IPS-18c (cell line): ENCODE measurements around the gene CCDC61.

ENCODE experiments used
- H3K4me3 ChIP-seq: 2 replicates; pipeline ENCODE4 v1.7.0; 2013; ENCODE audit warnings: low read depth, mild to moderate bottlenecking, low read length, moderate library complexity; ENCODE audit not compliant: insufficient read depth
- H3K9me3 ChIP-seq: one replicate; pipeline ENCODE4 v1.6.1; 2013; ENCODE audit warnings: mild to moderate bottlenecking, low read length, moderate library complexity; ENCODE audit not compliant: control insufficient read depth, insufficient read depth

Gene CCDC61

DNA sequence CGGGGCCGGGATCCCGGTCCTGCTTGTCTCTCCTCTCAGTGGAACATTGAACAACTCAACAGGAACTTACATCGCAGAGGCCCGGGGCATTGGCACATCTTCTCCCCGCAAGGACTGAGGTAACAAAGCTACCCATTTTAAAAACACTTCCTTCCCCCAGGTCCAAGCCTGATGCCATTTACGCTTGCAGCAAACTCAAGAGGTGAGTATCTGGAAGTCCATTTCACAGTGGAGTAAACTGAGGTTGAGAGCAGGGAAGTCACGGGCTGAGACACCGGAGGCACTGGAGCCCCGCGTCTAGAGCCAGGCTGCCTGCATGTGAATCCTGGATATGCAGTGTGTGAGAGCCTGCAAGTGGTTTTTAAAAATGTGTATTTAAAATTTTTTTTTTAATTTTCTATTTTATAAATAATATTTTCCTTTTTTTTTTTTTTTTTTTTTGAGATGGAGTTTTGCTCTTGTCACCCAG is 28.1 kb downstream of the CCDC61 start:
- no peaks in the 10 kb centered on the region for H3K9me3 ChIP-seq
- H3K4me3 ChIP-seq = no peak overlapping the region

GRCh38 chr19:46025835-46026234 is 30.6 kb downstream of the CCDC61 start:
- Histone ChIP-seq H3K9me3 (no peaks in the 10 kb centered on the region), H3K4me3 (no peak overlapping the region)

- H3K9me3 ChIP-seq = no peaks in the 10 kb centered on the region
- H3K4me3 ChIP-seq = no peak overlapping the region
Measured at GRCh38 chr19:46030812-46031550, 35.7 kb downstream of the CCDC61 start.

DNA sequence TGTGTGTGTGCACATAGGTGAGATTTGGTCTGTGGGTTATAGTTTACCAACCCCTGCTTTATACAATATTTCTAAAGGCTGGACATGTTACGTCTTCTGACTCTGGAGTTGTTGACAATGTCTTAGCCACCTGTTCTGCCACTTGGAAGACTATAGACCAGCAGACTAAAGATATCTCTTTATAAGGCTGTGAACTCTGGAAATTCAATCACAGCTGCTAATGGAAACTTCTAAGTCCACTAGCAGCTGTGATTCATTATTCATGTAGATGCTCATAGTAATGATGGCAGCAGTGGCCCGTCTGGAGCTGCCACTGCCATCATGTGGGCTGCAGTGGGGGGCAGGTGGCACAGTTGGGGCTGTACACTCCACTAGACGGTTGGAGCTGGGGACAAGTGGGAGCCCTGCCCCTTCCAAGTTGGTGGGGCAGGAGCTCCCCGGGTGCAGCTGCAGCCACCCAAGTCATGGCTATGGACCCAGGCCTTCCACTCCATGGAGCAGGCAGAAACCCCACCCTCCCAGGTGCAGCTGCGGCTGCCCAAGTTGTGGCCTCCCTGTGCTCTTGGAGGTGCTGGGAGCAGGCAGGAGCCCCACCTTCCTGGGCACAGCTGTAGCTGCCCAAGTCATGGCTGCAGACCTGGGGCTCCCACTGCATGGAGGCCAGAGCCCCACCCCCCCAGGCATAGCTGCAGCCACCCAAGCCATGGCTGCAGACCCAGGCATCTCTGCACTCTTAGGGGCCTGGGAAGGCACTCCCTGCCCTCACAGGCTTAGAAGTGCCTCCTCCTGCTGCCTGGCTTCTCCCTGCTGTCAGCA is 36.7 kb downstream of the CCDC61 start:
- Histone ChIP-seq H3K9me3 (no peaks in the 10 kb centered on the region), H3K4me3 (no peak overlapping the region)

DNA sequence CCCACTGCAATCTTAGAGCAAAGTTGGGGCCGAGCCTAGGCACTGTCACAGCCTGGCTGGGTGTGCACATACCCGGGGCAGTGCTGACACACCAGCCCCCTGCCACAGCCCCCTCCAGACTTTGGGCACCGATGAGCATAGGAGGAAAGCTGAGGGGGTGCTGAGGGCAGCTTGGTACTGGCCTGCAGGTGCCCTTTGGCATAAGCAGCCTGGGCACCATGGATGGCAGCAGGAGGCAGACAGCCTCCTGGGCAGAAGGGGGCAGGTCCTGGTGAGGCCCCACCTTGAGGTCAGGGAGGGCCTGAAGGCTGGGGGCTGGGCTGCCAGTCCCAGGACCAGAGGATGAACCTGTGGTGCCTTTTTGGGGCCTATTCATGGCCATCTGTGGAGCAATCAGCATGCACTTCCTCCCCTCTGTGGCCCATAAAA is 37.3 kb downstream of the CCDC61 start:
- Histone ChIP-seq H3K4me3 (no peak overlapping the region), H3K9me3 (no peaks in the 10 kb centered on the region)

GRCh38 chr19:46033401-46033800 is 38.1 kb downstream of the CCDC61 start:
- Histone ChIP-seq H3K4me3 (no peak overlapping the region), H3K9me3 (no peaks in the 10 kb centered on the region)

GRCh38 chr19:46035546-46035945 is 40.3 kb downstream of the CCDC61 start:
- Histone ChIP-seq H3K4me3 (no peak overlapping the region), H3K9me3 (no peaks in the 10 kb centered on the region)

DNA sequence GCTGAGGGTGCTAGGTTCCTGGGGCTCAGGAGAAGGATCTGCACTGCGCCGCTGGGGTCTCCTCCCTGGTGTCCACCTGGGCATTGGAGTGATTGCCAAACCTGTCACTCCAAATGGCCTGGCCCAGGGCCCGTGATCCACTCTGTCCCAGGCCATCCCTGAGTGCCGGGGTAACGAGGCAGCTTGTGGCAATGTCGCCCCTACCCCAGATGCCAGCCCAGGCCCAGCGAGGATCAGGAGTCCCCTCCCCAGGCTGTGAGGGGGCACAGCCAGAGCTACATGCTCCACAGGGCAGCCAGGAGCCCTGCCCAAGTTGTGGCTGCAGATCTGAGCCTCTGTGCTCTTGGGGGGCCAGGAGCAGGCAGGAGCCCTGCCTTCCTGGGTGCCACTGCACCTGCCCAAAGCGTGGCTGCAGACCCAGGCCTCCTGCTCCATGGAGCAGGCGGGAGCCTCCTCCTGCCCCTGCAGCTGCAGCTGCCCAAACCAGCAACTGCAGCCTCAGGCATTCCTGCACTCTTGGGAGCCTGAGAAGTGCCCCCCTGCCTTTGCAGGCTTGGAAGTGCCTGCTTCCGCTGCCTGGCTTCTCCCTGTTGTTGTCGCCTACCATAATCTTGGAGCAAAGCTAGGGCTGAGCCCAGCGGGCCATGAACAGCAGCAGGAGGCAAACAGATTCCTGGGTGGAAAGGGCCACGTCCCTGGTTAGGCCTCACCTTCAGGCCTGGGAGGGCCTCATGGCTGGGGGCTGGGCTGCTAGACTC is 40.9 kb downstream of the CCDC61 start:
- Histone ChIP-seq H3K4me3 (no peak overlapping the region), H3K9me3 (peaks cover 3% of the 10 kb centered on the region)

GRCh38 chr19:46036744-46037128 is 41.5 kb downstream of the CCDC61 start:
- no peak overlapping the region for H3K4me3 ChIP-seq
- H3K9me3 ChIP-seq = peaks cover 4% of the 10 kb centered on the region

- no peak overlapping the region for H3K4me3 ChIP-seq
- H3K9me3 ChIP-seq = peaks cover 7% of the 10 kb centered on the region
Measured at GRCh38 chr19:46040125-46040524, 44.9 kb downstream of the CCDC61 start.

DNA sequence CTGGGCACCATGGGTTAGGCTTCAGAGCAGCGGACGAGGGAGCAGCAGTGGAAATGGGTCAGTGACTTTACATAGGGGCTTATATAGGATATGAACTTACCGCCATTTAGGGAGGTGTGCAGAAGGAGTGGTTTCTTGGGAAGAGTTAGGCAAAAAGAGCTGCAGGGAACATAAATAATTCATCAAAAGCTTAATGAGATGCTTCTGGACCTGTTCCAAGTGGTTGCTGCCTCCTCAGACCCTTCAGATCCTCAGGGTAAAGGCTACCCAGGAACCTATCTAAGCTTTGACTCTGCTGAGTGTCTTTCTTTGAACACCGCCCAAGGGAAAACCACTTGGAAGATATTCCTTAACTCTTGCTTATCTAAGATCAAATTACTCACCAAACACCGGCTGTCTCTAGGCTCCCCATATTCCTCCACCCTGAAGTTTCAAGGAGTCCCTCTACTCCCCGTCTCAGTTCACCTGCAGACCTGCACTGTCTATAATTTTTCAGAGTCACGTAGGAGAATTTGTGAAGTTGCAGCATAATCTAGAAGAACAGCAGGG is 45.8 kb downstream of the CCDC61 start, which contains the start of gene IGFL4:
IGFL4 (minus strand) TSS at position 51 of the 549 bp plus-strand sequence; CDS start at position 11, 40 bp downstream.
- Histone ChIP-seq H3K9me3 (peaks cover 7% of the 10 kb centered on the region), H3K4me3 (no peak within 1 kb of the TSS)

GRCh38 chr19:46042252-46042883 is 47.1 kb downstream of the CCDC61 start:
- Histone ChIP-seq H3K9me3 (peaks cover 7% of the 10 kb centered on the region), H3K4me3 (no peak overlapping the region)

GRCh38 chr19:46043519-46043918 is 48.3 kb downstream of the CCDC61 start:
- Histone ChIP-seq H3K4me3 (no peak overlapping the region), H3K9me3 (peaks cover 9% of the 10 kb centered on the region)

DNA sequence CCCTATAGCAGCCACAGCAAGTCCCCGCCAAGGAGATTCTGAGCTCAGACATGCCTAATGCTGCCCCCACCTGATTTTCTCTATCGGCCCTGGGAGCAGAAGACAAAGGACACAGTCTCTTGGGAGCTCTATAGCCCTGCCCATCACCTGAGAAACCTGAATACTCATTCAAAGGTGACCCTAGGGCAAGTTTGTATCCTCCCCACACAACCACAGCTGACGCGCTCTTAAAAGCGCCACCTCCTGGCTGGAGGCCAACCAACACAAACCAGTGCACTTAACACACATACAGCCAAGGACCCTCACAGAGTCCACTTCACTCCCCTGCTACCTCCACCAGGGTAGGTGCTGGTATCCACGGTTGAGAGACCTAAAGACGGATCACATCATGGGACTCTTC is 54.3 kb downstream of the CCDC61 start:
- peak overlapping the region; percentile 20; the same call in 1 of the 2 replicates for H3K4me3 ChIP-seq
- H3K9me3 ChIP-seq = peaks cover 4% of the 10 kb centered on the region

DNA sequence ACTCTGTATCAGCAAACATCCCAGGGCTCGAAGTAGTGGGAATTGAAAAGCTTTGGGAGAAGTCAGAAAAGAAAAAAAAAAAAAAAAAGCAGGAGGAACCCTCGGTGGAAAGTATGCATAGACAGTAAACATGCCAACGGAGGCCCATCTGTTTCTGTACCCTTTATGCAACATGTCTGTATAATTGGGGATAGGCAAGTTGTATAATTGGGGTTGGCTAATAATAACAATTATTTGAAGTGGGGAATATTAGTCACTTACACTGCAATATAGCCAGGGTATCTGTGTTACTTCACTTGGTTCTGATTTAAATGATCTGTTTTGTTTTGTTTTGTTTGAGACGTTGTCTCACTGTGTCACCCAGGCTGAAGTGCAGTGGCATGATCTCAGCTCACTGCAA is 57.6 kb downstream of the CCDC61 start:
- no peak overlapping the region for H3K4me3 ChIP-seq
- H3K9me3 ChIP-seq = peaks cover 4% of the 10 kb centered on the region

- Histone ChIP-seq H3K4me3 (no peak overlapping the region), H3K9me3 (peaks cover 3% of the 10 kb centered on the region)
Measured at GRCh38 chr19:46056536-46056935, 61.3 kb downstream of the CCDC61 start.

- Histone ChIP-seq H3K4me3 (no peak overlapping the region), H3K9me3 (peaks cover 3% of the 10 kb centered on the region)
Measured at GRCh38 chr19:46058778-46059177, 63.5 kb downstream of the CCDC61 start.
